GM18519 (cell line): ENCODE data around the gene MYOCD.

Experiments used
- ATAC-seq: cut with Tn5 transposase; IDR thresholded peaks from one replicate; pipeline ENCODE4 v1.9.1; 2021; ENCODE audit warnings: mild to moderate bottlenecking, moderate library complexity; ENCODE audit not compliant: unreplicated experiment, low FRiP score

MYOCD gene

DNA sequence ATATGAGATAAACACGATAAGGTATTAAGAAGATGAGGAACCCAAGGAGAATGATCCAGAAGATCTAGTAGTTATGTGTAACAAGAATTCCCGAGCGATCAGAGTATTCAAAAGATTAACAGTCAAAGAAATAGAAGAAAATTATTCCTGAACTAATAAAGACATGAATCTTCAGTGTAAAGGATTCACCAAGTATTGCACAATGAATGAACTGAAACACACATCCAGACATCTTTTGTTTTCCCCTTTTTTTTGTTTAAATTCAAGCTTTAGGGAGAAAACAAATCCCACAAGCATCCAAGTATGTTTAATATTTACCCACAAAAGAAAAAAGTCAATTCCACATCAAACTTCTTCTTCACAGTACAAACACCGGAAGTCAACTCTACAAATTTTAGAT is 23.7 kb upstream of the MYOCD start:
- ATAC-seq: no peak

DNA sequence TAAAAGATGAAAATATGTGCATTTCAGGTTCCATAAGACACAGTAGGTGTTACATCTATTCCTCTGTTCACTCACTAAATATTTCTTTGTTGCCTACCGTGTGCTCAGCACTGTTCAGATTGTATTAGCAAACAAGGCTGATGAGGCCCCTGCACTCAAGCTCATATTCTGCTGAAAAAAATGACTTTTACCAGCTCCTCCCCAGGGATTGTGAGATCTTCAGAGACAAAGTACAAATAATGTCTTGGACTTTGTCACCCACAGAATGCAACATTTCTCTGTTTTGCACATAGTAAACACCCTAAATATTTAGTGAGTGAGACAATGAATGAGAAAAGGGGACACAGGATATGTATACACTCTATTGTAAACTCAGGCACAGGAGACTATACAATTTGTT is 21.9 kb upstream of the MYOCD start:
- ATAC-seq: no peak

DNA sequence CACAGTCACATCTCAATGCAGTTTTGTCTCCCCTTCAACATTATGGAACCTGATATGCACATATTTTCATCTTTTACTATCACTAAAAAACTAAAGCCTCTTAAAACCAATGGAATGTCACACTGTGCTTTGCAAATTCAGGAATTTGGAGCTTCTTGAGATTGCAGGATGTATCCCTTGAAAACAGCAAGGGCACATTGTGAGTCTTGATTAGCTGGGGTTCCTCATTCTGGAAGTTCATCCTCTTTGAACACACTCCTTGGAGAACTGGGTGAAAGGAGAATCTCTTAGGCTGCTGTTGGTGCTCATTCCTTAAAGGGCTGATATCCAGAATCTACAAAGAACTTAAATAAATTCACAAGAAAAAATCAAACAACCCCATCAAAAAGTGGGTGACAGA is 21.1 kb upstream of the MYOCD start:
- no peak for ATAC-seq

DNA sequence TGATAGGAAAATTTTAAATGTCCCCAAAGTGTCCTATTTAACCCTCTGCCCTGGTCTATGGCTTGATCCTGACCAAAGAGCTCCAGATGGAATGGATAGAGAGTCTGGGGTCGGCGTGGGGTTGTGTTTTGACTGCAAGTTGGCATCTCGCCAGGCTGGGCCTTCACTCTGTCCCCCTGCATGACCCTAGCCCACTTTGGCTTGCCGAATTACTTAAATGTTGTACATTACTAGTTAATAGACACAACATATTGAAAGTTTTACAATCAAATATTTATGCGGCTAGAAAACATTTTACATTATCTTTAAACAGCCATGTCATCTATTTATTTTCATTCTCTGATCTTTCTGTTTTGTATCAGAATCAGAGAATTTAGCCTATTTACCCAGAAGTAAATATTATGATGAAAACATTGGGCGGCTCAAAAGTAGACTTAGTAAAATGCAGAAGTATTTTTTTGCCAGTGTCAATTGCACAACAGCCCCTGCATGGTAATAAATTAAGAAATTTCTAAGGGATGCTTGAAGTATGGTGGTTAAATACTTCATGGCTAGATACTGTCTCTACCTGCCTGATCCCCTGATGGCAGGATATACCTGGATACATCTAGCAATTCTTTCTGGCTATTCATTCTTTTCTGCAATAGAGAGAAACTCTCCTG is 18.8 kb upstream of the MYOCD start:
- ATAC-seq: no peak

DNA sequence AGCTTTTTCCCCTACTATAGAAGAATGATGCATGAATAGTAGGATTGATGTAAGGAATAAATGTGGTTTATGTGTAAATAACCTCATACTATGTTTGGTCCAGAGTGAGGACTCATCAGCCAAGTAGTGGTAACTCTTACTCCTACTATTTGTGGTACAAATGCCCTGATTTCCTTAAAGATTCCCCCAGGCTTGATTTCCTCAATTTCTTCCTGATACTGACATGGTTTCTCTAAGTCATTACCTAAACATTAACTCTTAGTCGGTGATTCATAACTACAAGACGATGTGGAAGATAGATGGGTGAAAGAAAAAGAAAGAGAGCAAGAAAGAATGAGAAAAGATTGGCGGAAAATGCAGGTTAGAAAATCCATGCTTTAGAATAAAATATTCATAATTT is 17.2 kb upstream of the MYOCD start:
- no peak for ATAC-seq

DNA sequence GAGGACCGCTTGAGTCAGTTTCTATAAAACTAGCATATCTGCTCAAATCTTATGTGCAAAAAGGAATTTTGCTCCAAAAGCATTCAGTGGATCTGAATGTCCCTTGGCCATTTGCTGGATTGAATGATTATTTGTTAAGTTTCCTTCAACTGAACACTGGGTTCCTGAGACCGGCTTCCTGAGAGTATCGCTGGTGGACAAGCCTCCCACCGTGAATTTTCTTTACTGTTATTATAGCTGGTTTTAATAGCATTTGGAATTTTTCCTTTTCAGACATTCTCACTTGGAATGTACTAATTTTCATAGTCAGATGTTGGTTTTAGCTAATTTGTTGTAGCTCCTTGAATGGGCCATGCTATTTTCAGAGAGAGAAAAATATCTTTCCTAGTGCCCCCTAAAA is 9.8 kb upstream of the MYOCD start:
- ATAC-seq: no peak

DNA sequence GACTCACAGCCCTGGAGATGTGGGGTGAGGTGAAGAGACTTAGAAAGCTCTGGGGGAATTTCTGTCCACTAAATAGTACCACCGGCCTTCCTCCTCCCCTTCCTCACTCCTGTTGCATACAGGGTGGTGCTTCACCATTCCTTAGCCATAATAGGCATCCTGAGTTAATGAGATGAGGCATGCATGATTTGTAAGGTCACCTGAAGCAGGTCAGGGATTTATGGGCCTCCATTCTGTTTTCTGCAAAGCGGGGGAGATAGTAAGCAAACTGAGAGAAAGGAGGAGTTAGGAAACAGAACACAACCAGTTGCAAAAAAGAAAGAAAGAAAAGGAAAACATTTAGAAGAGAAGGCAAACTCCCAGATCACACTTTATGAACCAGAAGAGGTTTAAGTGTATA is 9.3 kb upstream of the MYOCD start:
- no peak for ATAC-seq

DNA sequence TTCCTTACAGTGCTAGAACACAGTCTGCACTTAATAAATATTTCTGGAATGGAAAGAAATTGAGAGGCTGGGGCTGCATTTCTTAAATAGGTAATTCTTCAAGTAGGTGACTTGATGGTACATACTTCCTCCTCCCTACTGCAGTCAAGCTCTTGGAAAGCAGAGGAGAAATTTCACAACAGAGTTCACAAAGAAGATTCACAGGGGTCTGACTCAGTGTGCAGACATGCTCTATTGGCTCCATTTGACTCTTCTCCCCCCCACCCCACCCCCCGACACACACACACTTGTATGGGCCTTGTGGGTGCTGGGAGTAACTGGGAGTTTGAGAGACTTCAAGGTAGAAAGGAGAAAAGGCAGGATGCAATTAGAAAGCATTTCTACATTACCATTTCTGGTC is 6.2 kb upstream of the MYOCD start:
- no peak for ATAC-seq

DNA sequence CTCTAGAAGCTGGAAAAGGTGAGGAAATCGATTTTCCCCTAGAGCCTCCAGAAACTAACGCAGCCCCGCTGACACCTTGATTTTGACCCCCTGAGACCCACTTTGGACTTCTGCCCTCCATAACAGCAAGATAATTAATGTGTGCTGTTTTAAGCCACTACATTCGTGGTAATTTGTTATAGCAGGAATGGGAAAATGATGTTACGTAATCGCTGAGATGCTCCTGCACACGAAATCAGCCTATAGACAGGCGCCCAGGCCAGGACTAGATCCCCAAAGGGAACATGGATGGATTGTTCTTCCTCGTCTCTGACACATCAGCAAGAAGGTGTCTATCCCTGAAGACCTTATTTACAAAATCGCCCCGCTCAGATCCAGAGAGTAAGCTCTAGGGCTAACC is 1.4 kb upstream of the MYOCD start:
- no peak for ATAC-seq

DNA sequence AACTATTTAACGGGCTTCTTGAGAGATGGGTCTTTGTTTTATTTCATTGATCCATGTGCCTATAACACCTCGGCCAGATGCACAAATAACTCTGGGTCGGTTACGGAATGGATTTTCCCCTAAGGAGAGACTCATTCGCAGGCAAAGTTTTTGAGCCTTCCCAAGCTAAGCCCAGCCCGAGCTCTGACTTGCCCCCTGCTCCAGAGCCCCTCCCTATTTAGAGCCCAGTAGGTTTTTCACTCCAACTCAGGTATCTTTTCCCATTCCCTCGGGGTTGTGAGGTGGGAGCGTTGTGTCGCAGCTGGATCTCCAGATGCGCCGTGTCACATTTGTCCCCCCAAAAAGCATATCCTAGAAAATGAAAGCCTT is 812 bp upstream of the MYOCD start:
- no peak for ATAC-seq

DNA sequence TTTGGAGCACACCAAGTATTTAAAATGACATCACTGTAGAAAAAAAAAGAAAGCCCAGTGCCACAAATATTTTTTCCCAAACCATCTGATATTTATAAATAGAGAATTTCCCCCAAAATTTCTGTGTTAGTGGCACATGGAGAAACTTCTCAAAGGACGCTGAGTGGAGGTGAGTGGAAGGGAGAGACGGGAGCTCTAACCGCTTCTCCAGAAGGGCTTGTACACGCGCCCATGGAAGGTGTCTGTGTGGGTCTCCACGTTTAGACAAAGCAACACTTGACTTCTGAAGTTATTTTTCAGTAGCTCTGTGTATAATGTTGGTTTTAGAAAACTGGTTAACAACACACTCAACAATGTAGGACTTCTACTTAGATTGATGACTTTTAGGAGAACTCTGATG is 1.0 kb downstream of the MYOCD start:
- no peak for ATAC-seq

DNA sequence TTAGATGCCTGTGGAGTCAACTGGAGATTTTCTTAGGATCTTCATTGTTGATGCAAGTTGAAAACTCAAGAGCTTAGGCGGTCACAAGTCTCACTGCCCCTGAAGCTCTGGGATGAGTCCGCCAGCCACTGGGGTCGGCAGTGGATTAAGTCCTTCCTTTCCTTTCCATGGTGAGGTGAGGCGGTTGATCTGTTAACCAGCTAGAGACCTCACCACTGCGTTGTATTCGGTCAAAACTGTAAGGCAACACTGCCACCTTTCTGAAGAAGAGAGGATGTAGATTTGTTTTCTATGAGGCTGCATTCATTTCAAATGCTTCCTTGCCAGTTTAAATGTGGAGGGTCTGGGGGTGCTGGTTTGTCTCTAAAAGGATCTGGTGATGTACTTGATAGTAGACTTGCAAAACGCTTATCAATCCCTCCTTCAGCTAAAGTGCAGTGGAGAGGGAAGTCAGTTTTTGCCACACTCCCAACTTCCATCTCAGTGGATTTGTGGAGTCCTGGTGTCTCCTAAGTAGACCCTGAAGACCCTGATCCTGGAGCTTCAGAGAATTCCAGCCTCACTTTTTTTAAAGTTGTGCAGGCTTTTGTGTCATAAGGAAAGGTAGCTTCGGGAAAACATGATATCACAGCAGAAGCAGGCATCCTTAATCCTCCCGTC is 1.7 kb downstream of the MYOCD start:
- ATAC-seq: no peak

DNA sequence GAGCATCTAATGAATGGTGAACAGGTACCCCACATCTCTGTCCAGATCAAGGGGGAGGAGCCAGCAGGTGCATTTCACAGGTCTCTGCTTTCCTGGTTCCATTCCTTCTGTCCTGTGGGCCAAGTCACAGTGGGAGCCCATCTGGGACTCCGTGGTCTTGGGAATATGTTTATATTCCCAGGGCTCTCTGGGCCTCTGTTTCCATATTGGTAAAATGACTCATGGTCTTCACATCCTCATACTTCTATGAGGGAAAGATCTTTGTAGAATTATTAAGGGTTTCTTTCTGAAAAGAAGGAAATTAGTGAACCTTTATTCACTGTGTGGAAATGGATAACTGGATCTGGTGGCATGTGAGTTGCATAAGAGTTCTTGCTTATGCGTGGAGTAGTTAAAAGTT is 6.2 kb downstream of the MYOCD start:
- no peak for ATAC-seq

DNA sequence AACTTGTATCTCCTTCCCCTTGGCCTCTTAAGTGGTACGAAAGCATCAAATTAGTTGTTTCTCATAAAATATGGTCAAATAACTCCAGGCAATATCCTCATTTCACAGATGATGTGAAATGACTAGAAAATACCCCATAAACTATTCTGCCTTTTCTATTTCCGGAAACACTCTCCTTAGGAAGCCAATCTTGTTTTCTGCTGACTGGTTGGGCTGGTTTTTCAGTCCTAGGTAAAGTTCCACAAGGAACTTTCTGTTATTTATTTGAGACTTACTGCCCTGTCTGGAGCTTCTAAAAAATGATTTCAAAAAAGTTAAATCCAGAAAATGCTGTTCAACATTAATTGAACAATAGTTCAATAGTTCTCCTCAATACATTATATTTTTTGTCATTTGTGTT is 7.3 kb downstream of the MYOCD start:
- ATAC-seq: no peak

DNA sequence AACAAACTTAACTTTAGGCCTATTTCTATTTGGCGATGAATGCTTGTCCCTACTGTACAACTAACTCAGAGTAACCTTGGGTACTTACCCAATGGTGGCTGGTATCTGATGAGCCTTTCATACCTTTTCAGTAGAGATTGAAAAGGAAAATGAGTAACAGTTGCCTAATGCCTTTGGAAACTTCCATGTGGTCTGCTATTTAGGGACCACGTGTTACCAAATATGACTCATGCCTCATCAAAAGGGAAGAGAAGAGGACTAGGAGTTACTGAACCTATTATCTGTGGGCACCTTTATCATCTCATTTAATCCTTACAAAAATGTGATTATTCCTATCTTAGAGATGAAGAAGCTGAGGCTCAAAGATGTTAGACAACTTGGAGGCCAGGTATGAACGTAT is 8.1 kb downstream of the MYOCD start:
- no peak for ATAC-seq

DNA sequence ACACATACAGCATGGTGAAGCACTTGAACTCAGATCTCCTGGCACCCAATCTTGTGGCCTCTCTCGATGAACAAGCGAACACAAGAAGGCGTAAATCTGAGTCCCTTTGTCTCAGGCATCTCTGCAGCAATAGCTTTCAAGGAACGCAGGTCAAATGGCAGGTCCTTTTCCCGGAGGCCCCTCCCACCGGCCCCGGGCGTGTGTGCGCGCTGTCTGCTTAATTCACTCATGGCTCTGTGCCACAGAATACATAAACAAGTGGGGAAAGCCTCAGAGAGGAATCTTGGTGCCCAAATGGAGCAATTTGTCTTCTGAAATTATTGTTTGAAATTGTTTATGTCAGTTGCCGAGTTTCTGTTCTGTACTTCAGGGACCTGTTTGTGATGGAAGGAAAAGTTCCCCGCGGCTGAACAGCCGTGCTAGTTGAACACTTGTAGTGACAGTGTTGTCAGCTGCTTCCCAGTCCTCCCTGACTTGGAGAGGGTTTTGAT is 14.8 kb downstream of the MYOCD start:
- ATAC-seq: no peak

DNA sequence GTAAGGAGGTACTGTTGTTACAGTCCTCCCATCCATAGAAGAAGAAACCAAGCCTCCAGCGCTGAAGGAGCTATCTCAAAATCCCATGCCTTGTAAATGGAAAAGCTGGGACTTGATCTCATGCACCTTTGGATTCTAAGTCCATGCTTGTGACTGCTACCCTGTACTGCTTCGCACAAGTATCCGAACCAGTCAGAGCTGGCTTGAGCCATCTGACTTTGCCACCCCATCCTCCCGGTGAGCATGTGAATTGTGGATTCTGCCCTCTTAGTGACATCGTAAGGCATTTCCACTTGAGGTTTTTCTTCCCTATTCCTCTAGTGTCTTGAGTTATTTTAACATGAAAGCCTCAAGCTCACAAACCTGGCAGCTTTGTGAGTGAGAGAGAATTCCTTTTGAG is 15.3 kb downstream of the MYOCD start:
- ATAC-seq: no peak

DNA sequence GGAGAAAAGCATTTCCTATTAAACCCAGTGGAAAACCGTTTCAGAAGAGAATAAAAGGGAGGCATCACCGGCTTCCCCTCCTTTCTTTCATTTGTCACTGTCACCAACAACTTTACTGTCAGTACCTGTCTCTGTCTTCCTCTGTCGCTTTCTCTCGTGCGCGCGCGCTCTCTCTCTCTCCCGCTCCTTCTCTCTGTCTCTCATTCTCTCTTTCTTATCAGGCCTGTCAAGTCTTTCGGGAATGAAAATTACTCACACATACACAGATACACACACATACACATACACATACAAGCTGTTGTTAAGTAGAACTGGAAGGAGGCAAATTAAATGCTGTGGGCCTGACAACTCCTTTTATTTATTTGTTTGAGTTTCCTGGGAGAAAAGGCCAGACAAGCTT is 17.6 kb downstream of the MYOCD start:
- no peak for ATAC-seq

DNA sequence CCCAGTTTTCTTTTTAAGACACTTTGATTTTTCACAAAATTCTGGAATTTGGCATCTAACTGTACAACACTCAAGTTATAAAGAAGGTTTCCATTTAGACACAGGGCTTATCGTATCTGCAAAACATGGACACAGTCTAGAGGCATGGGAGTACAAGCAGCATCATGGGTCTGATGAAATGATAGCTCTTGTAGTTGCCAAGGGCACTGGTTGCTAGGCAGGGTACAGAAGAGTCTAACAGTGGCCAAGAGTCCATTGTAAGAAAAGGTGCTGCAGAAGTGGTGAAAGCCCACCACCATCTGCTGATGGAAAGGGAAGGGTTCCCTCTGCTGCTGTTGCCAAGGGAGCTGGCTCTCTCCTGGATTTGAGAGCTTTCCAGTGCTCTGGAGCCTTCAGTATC is 20.8 kb downstream of the MYOCD start:
- ATAC-seq: no peak

DNA sequence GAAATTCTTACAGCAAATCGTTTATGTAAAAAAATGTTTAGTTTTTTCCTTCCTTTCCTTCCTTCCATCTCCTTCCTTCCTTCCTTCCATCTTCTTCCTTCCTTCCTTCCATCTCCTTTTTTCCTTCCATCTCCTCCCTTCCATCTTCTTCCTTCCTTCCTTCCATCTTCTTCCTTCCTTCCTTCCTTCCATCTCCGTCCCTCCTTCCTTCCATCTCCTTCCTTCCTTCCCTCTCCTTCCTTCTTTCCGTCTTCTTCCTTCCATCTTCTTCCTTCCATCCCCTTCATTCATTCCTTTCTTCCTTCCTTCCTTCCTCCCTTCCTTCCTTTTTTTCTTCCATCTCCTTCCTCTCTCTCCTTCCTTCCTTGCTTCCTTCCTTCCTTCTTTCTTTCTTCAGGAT is 22.7 kb downstream of the MYOCD start:
- no peak for ATAC-seq

DNA sequence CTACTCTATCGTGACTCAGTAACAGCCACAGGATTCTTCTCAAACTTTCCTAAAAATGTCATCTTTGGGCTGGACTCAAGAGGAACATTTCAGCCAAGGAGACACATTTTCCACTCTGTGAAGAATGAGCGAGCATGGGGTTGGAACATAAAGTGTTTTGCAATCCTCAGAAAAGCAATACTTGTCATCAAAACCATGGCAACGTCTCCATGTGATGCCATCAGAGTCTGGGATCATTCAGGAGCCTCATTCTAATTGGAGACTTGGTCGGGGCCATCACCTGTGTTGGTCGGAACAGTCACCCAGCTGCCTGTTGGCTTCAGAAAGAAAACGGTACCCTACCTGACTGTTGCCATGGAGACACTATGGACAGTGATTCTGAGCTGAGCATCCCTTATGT is 25.5 kb downstream of the MYOCD start:
- no peak for ATAC-seq

DNA sequence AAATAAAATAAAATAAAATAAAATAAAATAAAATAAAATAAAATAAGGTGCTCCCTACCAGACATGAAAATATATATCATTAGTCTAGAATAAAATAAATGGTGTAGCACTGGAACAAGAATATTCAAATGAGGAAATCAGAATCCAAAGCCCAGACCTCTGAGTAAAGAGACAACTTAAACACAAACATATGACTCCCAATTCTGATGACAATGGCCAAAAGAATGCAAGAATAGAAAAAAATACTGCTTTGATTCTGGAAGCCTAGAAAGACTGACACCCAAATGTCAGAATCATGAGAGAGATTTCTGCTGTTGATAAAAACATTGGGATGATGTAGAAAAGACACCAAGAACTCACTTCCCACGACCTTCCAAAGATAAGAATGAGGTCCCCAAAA is 27.9 kb downstream of the MYOCD start:
- ATAC-seq: no peak

DNA sequence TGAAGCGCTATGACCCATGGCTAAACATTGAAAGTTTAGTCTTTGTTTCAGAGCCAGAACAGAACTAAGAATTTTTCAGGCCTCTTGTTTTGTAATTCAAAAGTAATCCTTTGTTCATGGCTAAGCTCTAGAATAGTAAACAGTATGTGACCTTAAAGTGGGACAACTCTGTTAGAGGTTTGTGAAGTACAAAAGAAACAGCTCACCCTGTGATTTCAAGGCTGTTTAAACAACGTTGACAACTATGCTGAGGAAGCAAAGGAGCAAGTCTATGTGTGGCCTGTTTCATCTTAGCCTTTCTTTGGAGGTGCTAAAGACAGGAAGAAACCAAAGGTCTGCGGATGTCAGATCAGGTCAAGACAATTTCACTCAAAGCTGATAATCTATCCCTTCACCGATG is 40.4 kb downstream of the MYOCD start:
- ATAC-seq: no peak
